ENCODE data around the gene CHTF8.
"Not testable (repeated sequence)": the region's sequence is repeated elsewhere in the genome, so short reads cannot be mapped to it uniquely, and the experiment has no call there.

- TF ChIP-seq CTCF (IDR thresholded peaks at IDR 0.05; ENCODE audit: low read depth, low read length); POLR2A (IDR thresholded peaks at IDR 0.05; ENCODE audit: extremely low read depth, insufficient read length); MYC (IDR thresholded peaks at IDR 0.05; ENCODE audit: low read depth, low read length); MAX (IDR thresholded peaks at IDR 0.05; ENCODE audit: low read depth, low read length): not testable (repeated sequence)
Measured at GRCh38 chr16:69139464-69139863, 7.1 kb upstream of the CHTF8 start.

All from NB4 (cell line).